Measurements from ENCODE around the gene ZNF8. TPM values are rescaled to one million over a fixed set of nuclear protein-coding genes. Genes with fewer than 3 reads are reported as not detected.

The ZNF8 gene
- total RNA-seq, 1 donor from 2014 or later = 21.6 TPM

DNA sequence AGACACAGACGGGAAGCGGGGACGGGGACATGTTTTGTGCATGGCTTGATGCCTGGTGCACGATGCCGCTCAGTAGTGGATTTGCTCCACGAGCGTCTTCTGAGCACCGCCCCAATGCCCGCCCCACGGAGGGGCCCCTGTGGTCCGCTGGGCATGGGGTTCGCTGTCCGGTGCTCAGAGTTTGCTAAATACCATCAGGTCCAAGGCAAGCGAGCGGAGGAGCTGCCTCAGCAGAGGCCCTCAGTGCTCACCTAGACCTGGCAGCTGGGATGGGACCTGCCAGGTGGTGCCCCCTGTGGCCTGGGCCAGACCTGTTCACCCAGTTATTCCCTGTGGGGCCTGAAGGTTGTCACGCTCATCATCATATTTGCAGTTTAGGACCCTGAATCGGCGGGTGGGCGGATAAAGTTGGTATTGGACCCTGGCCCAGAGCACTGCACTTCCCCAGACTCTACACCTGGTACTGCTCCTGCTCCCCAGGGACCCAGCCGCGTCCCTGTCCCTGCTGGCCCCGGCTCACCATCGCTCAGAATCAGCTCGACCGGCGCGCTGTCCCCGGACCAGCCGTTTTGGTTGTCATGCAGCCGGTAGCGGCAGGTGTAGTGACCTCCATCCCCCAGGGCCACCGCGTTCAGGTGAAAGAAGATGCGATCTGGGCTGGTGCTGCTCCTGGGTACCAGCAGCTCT, 72.3 kb downstream of the ZNF8 start:
- H3K9me3 Mint-ChIP-seq = no peaks in the 10 kb centered on the region
- H3K4me3 Mint-ChIP-seq = no peak overlapping the region
- H3K4me1 Mint-ChIP-seq = peaks cover 10% of the 10 kb centered on the region
- H3K27ac Mint-ChIP-seq = no peak overlapping the region
- DNase-seq (ENCODE audit: low spot score in 2 of 2, unreplicated experiment in 2 of 2) = no peak
- peaks cover 4% of the 10 kb centered on the region for H3K36me3 Mint-ChIP-seq
- peaks cover 21% of the 10 kb centered on the region for H3K27me3 Mint-ChIP-seq (ENCODE audit: low read depth)
- no peak for TF ChIP-seq CTCF (IDR thresholded peaks at IDR 0.05; ENCODE audit: unreplicated experiment)

GRCh38 chr19:58351558-58351878, 72.8 kb downstream of the ZNF8 start:
- peaks cover 4% of the 10 kb centered on the region for H3K36me3 Mint-ChIP-seq
- H3K4me3 Mint-ChIP-seq = no peak overlapping the region
- no peak overlapping the region for H3K27ac Mint-ChIP-seq
- H3K9me3 Mint-ChIP-seq = no peaks in the 10 kb centered on the region
- peaks cover 16% of the 10 kb centered on the region for H3K27me3 Mint-ChIP-seq (ENCODE audit: low read depth)
- H3K4me1 Mint-ChIP-seq = peaks cover 10% of the 10 kb centered on the region
- no peak for TF ChIP-seq CTCF (IDR thresholded peaks at IDR 0.05; ENCODE audit: unreplicated experiment)
- DNase-seq (ENCODE audit: low spot score in 2 of 2, unreplicated experiment in 2 of 2) = no peak

- H3K27ac Mint-ChIP-seq = no peak overlapping the region
- no peak for TF ChIP-seq CTCF (IDR thresholded peaks at IDR 0.05; ENCODE audit: unreplicated experiment)
- peaks cover 4% of the 10 kb centered on the region for H3K36me3 Mint-ChIP-seq
- H3K4me1 Mint-ChIP-seq = peaks cover 7% of the 10 kb centered on the region
- peaks cover 13% of the 10 kb centered on the region for H3K27me3 Mint-ChIP-seq (ENCODE audit: low read depth)
- no peak for DNase-seq (ENCODE audit: low spot score in 2 of 2, unreplicated experiment in 2 of 2)
- no peak overlapping the region for H3K4me3 Mint-ChIP-seq
- no peaks in the 10 kb centered on the region for H3K9me3 Mint-ChIP-seq
Measured at GRCh38 chr19:58351990-58352755, 73.4 kb downstream of the ZNF8 start.

Small RNA genes lying within 50 kb of the gene (microRNA-seq; reads per million reads assigned to microRNA genes)
- gene MIR6806 = not detected

Other genes with a start within 250 kb of the ZNF8 start
- 1.7 to 3.5 TPM (median 2.9 TPM) in 3 replicates for gene ZSCAN1, start 244.9 kb upstream of the ZNF8 start, total RNA-seq
- gene ZNF135, start 219.7 kb upstream of the ZNF8 start, total RNA-seq = 11.6 to 12.5 TPM (median 12.3 TPM) in 3 replicates
- 85.9 to 91.9 TPM (median 91.0 TPM) in 3 replicates for gene ZSCAN18, start 180.7 kb upstream of the ZNF8 start, total RNA-seq
- 13.6 to 15.0 TPM (median 14.6 TPM) in 3 replicates for gene ZNF329, start 128.2 kb upstream of the ZNF8 start, total RNA-seq
- gene ZNF274, start 95.9 kb upstream of the ZNF8 start, total RNA-seq = 27.4 to 30.6 TPM (median 27.9 TPM) in 3 replicates
- 62.7 to 63.5 TPM (median 63.3 TPM) in 3 replicates for gene ZNF544, start 50.0 kb upstream of the ZNF8 start, total RNA-seq
- 31.9 to 38.6 TPM (median 35.8 TPM) in 3 replicates for gene ERVK3-1, start 26.4 kb downstream of the ZNF8 start, total RNA-seq
- gene ZSCAN22, start 48.0 kb downstream of the ZNF8 start, total RNA-seq = 3.6 to 3.8 TPM (median 3.7 TPM) in 3 replicates
- 12.3 to 15.5 TPM (median 13.1 TPM) in 3 replicates for gene A1BG, start 74.5 kb downstream of the ZNF8 start, total RNA-seq
- 6.6 to 7.6 TPM (median 6.9 TPM) in 3 replicates for gene ZNF497, start 83.8 kb downstream of the ZNF8 start, total RNA-seq
- gene ZNF837, start 102.1 kb downstream of the ZNF8 start, total RNA-seq = 3.1 to 4.2 TPM (median 3.9 TPM) in 3 replicates
- 985 to 1,018 TPM (median 1,016 TPM) in 3 replicates for gene RPS5, start 108.3 kb downstream of the ZNF8 start, total RNA-seq
- gene RNF225, start 116.7 kb downstream of the ZNF8 start, total RNA-seq = 0.83 to 1.3 TPM (median 1.2 TPM) in 3 replicates
- gene ZNF584, start 129.7 kb downstream of the ZNF8 start, total RNA-seq = 12.0 to 16.4 TPM (median 15.3 TPM) in 3 replicates
- gene ZNF132, start 161.2 kb downstream of the ZNF8 start, total RNA-seq = 4.2 to 4.8 TPM (median 4.4 TPM) in 3 replicates
- gene ZNF324B, start 172.7 kb downstream of the ZNF8 start, total RNA-seq = 8.0 to 8.8 TPM (median 8.2 TPM) in 3 replicates
- gene ZNF324, start 188.1 kb downstream of the ZNF8 start, total RNA-seq = 12.1 to 13.4 TPM (median 12.6 TPM) in 3 replicates
- 17.3 to 18.0 TPM (median 17.4 TPM) in 3 replicates for gene ZNF446, start 197.4 kb downstream of the ZNF8 start, total RNA-seq
- 12.5 to 14.2 TPM (median 14.2 TPM) in 3 replicates for gene SLC27A5, start 233.0 kb downstream of the ZNF8 start, total RNA-seq
- 24.4 to 27.1 TPM (median 24.9 TPM) in 3 replicates for gene ZBTB45, start 240.9 kb downstream of the ZNF8 start, total RNA-seq